ENCODE data around the gene DLK1.
A peak's percentile ranks its signal among the peaks of the same experiment; 100 is the strongest.

The DLK1 gene

DNA sequence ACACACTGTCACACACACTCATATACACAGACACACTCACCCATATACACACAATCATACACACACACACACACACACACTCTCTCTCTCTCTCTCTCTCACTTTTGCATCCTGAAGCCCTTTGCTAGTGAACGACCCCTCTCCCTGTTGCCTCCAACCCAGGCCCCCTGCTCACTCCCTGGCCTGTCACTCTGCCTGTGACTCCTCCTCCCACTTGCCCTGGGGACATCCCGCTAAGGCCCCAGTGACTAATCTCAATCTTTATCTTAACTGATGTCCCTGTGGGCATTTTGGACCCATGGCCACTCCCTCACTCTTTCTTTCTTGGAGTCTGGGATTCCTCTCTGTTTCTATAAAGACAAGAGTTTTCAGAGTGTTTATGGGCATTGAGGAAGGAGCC, 10.9 kb upstream of the DLK1 start:
- no peak for DNase-seq

DNA sequence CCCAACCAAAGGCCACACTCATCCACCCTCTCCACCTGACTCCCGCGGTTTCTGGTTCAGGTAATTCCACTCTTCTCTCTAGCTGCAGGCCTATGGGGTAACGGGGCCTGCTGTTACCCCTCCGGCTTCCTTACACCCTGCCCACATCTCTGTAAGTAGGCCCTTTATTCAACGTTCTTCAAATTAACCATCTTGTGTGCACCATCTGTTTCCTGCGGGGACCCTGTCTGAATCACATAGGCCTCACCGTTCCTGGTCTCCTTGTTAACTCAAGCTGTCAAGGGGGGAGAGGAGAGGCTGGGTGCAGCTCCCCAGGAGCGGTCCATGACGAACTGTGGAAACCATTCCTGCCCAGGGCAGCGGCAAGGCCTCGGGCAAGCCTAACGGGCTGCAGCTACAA, 9.3 kb upstream of the DLK1 start:
- DNase-seq = no peak

DNA sequence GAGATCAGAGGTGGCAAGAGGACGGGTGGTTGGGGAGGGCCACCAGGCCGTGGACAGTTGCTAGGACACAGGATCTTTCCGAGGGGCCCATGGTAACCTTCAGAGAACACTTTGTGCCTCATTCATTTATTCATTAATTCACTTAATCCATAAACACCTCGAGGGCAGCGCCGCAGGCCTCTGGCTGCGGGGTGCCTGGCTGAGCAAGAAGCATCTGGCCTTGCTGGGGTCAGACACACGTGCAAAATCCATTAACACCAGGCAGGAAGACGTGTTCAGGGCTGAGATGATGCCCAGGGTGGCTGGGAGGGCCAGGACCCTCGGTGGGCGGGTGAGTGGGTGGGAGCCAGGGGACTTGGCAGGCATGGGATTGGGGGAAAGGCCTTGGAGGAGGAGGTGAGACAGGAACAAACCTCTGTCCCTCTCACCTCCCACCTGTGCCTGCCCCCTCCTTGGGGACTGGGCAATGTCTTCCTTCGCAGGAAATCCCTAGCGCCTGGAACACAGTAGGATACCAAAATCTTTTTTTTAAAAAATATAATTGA, 6.6 kb upstream of the DLK1 start:
- no peak for DNase-seq

DNA sequence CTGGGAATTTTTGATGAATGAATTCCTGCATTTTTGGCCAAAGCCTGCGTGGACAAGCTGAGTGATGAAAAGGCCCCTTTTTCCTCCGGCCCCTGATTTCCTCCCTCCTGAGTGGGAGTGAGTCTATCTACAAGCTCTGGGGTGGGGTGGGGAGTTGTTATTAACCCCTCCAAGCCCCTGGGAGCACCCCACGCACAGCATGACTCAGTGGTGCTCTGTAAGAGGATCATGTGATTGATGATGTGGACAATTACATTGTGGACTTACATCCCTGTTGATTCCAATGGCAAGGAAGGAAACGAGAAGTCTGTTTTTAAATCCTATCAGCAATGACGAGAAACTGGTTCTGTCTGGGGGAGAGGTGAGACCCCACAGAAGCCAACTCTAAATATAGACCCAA, 5.1 kb upstream of the DLK1 start:
- DNase-seq = no peak

DNA sequence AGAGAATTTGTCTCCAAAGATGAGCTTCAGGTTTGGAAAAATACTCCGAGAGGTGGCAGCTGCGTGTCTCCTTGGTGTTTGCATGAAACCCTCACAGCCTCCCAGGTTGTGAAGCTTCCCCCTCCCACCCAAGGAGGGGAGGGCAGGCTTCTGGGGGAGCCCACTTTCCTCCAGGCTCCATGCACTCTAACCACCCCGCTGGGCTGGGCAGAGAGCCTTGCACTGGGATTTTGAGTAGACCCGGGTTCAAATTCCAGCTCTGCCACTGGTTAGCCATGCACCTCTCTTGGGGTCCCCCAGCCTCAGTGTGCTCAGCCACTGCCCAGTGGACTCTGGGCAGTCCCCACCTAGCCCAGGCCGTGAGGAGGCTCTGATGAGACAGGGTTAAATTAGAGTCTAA, 4.3 kb upstream of the DLK1 start:
- no peak for DNase-seq

DNA sequence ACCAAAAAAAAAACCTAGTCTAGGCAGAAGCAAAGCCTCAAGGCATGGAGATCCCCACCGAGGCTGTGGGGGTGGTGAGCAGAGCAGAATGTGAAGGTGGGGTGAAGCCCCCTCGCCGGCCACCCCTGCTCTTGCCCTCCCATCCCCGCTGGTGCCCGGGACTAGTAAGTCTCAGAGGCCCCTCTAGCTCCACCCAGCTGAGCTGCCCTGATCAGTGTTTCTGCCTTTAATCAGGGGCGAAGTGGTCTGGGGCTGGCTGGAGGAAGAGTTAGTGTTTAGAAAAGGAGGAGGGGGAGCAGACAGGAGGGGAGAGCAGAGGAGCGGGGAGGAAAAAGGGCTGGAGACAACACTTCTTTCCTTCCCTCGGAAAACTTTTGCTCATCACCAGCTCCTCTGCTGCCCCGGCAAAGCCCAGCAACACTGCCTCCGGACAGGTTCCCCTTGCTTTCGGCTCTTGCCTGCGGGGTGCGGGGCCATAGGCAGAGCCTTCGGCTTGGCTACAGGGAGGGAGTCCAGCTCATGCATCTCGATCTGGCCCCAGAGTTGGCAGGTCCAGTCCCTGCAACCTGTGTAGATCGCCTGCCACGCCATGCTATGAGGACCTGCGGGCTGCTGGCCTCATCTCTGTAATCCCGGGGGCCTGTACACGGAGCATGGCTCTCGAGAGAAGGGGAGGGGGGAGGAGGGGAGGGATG, 3.4 kb upstream of the DLK1 start:
- DNase-seq = no peak

DNA sequence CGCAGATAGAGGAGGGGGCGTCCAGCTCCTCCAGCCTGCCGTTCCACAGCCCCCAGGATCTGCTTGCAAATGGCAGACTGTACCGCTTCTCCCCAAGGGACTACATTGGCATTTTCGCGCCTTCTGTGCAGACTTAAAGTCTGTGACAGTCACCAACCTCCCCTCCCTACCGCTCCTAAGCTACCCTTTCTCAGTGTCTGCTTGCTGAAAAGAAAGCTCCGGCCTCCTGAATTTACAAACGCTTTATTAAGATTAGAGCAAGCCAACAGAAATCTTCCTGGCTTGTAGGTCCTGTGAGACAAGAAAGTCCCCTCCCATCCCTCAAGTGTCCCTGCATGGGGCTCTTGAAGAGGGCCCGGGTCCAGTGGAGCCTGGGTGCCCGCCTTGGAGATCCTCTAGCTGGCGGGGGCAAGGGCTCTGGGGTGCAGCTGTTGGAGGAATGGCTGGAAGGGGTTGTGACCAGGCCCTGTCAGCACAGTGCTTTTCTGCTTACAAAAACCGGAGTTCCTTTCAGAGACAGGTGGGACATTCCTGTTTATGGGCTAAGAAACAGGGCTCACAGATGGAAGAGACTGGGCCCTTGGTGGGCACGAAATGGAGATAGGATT, 2.8 kb upstream of the DLK1 start:
- no peak for DNase-seq

DNA sequence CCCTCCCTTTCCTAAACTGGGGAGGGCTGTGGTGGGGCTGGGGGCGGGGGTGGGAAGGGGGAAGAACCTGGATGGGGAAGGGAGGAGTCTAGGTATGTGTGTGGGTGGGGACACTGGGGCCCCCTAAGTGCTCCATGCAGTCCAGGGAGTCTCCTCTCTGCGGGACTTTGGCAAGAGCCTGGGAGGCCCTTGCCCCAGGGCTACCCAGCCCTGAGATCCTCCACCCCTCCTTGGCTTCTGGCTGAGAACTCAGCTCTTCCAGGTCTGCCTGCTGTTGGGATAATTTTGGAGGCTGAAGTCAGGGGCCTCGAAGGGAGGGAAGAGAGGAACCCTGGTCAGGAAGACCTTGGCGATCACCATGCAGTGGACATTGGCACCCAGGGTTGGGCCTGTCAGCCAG, 2.2 kb upstream of the DLK1 start:
- DNase-seq = no peak

DNA sequence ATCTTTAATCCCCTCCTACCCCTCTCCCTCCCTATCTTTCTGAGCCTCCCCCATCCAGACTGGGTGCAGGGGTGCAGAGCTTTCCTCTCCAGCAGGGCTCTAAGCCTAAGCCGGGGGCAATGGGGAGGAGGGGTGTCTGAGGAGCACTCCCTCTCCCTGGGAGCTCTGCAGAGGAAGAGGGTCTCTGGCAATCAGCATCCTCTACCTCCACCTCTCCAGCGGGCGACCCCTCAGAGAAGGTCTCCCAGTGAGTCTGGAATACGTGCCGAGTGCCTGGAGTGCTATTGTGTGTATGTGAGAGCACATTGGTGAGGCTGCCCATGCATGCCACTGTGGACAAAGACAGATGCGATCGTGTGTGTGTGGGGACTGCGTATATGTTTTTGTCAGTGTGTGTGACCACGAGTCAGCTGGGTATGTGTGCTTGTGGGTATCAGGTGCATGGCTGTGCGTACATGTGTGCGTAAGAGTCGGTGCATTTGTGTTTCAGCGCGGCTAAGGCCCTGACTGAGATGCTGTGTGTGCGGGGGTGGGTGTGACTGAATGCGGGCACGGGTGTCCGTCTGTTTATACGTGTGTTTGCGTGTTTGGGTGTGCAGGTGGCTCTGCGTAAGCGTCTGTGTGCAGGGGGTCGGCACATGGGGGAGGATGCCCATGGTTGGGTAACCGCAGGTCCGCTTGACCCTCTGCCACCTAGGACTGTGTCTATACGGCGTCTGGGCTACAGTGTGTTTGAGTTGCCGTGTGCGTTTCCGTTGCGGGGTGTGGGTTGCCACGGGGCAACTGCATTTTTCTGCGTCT, 905 bp upstream of the DLK1 start:
- DNase-seq = no peak

DNA sequence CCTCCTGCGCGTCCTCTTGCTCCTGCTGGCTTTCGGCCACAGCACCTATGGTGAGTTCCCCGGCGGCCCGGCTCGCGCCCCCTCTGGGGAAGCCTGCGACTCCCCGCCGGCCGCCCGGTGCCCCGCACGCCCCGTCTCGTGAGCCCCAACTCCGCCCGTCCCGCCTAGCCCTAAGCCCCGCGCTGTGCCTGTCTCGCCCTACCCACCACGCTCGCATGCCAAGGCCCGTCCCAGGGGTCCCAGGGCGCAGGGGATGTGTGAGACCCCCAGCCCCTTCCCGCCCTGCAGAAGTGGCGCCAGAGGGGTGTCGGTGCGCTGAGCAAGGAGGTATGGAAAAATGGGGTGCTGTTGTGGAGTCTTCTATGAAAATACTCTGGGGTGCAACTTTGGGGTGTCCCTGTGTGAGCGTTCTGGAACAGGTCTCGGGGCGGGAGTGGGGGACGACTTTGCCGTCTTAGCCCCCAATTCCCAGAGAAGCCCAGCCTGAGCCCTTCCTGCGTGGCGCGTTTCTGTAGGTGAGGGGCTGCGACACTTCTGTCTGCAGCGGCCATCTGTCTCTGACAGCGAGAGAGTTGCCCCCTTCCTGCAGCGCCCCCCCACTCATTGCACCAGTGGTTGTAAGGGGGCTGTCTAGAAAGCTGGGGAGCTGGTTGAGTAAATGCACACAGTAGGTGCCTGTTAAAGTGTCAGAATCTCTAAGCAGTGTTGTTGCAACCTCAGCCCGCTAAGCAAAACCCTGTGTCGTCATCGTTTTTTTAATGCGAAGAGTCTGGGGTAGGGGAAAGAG, 587 bp downstream of the DLK1 start:
- no peak for DNase-seq

DNA sequence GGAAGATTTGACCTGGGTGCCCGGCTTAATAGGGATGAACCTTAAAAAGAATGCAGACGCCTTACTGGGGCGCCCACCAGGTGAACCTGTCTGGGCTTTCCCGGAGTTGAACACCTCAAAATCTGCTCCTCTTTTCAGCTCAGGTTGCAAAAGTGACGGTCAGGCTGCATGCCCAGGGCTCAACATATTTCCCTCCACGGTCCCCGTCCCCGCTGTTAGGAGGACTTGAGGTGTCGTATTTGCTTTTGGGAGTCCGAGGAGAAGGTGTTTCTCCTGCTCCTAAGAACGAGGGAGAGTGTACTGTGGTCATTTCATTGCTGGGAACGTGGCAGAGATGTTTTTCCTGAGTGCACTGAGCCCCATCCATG, 1.2 kb downstream of the DLK1 start:
- no peak for DNase-seq

DNA sequence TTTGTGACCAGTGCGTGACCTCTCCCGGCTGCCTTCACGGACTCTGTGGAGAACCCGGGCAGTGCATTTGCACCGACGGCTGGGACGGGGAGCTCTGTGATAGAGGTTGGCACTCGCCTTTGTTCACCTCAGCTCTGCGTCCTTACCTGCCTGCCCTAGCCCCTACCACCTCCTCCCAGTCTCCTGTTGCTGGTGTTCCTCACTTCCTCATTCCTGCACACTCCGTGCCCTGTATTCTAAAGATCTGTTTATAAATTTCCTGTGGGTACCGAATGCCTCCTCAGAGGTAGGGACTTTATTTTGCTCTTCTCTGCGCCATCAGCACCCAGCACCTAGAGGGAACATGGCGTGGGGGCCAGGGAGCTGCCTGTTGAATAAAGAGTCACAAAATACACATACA, 2.3 kb downstream of the DLK1 start:
- DNase-seq = no peak

DNA sequence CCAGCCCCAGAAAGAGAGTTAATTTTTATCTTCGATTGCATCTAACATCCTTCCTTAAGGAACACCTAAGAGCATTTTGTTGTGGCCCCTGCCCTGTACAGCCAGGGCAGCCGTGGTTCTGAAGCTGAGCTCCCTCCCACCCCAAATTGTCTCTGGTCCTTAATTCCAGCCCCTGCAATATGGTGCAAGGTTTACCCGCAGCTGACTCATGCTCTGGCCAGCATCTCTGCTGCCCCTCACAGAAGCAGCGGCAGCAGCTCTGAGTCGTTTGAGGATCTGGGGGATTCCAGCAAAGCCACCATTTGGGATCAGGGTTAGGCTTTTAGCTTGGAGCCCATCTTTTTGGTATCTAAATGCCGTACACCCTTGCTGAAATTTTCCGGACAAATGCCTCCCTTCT, 3.3 kb downstream of the DLK1 start:
- no peak for DNase-seq

DNA sequence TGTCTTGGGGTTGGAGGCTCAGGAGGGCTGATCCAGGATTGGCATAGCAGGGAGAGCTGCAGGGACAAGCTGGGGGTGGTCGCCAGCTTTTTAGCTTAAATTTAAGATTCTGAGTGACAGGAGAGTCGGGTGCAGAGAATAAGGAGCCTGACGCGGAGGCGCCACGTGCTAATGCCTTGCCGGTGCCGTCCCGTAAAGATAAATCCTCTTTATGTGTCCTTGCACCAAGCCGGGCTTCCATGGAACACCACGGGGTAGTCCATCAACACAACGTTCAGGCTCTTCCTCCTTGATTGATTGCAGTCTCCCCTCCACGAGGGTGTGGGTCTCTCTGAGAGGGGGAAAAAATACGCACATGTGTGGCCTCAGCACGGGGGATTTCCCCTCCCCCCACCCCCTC, 3.9 kb downstream of the DLK1 start:
- no peak for DNase-seq

DNA sequence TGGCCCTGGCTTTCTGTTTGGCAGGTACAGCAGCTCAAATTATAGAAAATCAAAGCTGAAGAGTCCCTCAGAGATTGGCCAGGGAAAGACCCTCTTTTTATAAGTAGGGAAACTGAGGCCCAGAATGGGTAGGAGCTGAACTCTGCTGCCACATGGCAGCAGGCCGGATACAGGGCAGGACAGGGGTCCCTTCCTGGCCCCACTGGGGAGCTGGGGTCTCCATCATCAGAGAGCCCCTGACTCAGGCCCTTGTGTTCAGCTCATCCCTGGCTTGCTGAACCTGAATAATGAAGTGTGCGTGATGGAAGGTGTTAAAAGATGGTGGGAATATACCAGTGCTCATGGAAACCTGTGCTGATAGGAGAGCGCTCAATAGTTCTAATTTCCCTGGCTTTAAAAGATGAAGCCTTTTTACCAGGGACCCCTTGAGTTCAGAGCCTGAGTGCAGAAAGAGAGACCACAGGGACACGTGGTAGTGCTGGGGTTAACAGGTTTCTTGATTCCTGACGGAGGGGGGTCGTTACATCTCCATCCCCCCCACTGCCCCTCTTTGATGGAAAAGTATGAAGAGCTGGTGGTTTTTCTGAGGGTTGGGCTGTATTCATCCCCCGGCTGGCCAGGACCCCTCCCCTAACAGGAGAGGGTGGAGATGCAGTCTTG, 4.4 kb downstream of the DLK1 start:
- DNase-seq = no peak

DNA sequence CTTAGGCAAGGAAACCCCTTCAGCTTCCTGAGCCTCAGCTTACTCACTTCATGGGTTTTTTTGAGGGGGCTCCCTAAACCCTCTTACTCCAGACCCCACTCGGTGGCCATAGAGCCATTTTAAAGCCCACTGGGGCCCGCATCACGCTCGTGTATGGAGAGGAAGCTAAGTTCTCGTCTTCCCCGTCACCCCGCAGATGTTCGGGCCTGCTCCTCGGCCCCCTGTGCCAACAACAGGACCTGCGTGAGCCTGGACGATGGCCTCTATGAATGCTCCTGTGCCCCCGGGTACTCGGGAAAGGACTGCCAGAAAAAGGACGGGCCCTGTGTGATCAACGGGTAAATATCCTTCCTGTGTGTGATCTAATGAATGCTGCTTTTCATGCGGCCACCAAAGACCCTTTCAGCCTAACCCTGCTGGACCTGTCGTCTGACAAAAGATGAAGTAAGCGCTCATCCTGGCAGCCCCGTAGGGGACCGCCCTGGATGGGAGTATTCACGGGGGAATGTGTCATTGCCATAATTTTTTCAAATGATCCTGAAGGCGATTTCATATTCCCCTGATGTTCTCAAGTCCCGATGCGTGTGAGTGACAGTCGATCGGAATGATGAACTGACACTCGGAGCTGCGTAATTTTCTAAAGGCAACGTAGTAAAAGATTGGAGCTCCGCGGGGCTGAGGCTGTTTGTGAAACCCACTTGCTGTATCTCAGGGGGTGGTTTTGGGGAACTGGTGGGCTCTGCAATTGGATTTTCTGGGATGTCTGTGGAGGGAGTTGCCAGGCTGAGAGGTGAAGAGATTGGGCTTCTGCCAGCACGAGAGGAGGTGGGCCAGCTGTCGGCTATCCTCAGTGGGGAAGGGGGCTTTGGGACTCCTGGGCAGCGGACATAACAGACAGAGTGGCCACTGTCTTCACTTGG, 5.4 kb downstream of the DLK1 start:
- DNase-seq = no peak

DNA sequence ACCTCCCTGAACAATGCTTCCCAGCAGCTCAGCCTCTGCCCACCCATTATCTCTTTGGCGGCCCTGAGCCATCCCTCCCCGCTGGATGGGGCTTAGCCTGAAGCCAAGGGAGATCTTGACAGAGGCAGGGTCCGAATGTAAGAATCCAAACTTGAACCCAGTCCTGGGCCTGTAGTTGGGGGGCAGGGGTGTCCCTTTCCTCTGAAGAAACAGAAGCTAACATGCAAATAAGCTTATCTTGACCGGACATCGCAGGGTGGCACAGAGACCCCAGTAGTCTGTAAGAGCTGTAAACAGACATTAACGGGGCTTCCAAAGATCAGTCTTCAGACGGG, 6.0 kb downstream of the DLK1 start:
- DNase-seq = no peak

DNA sequence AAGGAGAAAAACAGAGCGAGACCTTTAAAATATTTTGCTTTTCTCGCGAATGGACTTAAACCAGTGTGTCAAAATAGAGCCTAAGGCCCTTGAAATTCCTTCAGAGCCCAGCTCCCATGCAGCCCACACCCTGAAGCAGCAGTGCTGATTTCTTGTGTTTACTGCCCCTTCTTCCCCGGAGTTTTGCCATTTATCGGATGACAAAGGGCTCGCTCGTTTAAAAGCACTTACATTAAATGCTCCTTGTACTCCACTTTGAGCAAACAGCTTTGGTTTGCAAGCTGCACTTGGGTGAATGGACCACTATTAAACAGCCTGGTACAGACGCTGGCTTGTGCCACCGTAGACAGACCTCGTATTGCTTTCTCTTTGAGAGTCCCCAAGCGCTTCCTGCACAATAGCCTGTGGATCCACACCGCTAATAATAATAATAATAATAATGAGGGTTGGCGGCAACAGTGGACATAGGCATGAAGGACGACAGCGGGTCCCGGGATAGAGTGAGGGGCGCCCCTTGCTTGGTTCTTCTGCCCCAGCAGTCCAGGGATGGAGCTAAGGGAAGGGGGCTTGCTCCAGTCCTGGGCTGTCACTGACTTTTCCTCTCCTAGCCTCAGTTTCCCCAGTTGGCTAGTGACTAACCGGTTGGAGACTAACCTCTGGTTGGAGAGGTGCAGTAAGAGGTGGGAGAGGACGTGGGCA, 6.6 kb downstream of the DLK1 start:
- no peak for DNase-seq

DNA sequence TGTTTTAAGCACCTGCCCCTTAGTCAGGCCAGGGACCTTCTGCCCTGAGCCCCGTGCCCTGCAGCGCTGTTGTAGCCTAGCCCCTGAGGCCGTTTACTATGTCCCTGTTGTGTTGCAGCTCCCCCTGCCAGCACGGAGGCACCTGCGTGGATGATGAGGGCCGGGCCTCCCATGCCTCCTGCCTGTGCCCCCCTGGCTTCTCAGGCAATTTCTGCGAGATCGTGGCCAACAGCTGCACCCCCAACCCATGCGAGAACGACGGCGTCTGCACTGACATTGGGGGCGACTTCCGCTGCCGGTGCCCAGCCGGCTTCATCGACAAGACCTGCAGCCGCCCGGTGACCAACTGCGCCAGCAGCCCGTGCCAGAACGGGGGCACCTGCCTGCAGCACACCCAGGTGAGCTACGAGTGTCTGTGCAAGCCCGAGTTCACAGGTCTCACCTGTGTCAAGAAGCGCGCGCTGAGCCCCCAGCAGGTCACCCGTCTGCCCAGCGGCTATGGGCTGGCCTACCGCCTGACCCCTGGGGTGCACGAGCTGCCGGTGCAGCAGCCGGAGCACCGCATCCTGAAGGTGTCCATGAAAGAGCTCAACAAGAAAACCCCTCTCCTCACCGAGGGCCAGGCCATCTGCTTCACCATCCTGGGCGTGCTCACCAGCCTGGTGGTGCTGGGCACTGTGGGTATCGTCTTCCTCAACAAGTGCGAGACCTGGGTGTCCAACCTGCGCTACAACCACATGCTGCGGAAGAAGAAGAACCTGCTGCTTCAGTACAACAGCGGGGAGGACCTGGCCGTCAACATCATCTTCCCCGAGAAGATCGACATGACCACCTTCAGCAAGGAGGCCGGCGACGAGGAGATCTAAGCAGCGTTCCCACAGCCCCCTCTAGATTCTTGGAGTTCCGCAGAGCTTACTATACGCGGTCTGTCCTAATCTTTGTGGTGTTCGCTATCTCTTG, 7.6 kb downstream of the DLK1 start:
- DNase-seq = peak; percentile 31

DNA sequence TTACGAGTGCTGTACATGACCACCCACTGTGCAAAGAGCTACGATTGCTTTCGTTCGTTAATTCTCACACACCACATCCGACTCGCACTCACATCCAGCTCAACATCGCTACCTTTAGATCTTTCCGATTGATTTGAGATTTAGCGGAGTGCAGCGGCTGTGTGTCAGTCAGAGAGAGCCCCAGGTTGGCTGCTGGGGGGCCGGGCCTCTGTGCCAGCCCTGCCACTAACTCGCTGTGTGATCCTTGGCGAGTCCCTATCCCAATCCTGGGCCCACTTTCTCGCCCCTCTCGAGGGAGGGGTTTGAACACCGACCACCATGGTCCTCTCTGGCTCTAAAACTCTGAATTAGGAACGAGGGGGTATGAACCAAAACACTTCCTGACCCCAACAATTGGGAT, 8.6 kb downstream of the DLK1 start:
- peak; percentile 14 for DNase-seq

All from activated effector memory CD4-positive, alpha-beta T cell treated with anti-CD3 and anti-CD28 coated beads, Interleukin-2, amount 50 U/mL, for 16 hours (primary cell).